HepG2 (cell line): Measurements from ENCODE around the gene RBM22. TPM values are rescaled to one million over a fixed set of nuclear protein-coding genes. Genes with fewer than 3 reads are reported as not detected.
A peak's percentile ranks its signal among the peaks of the same experiment; 100 is the strongest.

Source experiments
- ATAC-seq: fragments of 200-7000 bp; cut with Tn5 transposase; 3 replicates; pipeline ENCODE4 v1.9.1; 2020; ENCODE audit warnings: mild to moderate bottlenecking, moderate library complexity
- BruUV-seq: library from RNA; stranded (reverse); fragments of 400-500 nt; replicated peaks from 2 replicates; lab custom pipeline; 2021; lab: Mats Ljungman, UMichigan
- CTCF ChIA-PET: fragments of 300-600 bp; formaldehyde crosslinking; extraction: SDS; loops from one replicate; lab custom pipeline; 2021; ENCODE audit warnings: low total read pairs, inconsistent platforms, low intra/inter-chr PET ratio; lab: Yijun Ruan, JAX
- POLR2A ChIA-PET: fragments of 350-600 bp; sonication (Branson Sonifier 250); formaldehyde crosslinking; loops from one replicate; lab custom pipeline; 2020; ENCODE audit warnings: antibody characterized with exemption, inconsistent platforms; lab: Yijun Ruan, JAX
- DNase-seq: peaks from one replicate; pipeline ENCODE4 v3.0.0-alpha.2; 2015; ENCODE audit warnings: low spot score
- FAIRE-seq: peaks from 3 replicates; lab custom pipeline; 2011; peaks lifted over from hg19 to GRCh38; lab: Jason Lieb, UNC
- H2AFZ ChIP-seq: one replicate; pipeline ENCODE4 v1.6.1; 2011; ENCODE audit warnings: low read length, inconsistent platforms
- H3K27ac ChIP-seq: fragments of 300-600 bp; 3 replicates; pipeline ENCODE4 v1.8.0; 2011; ENCODE audit warnings: mixed run types, mild to moderate bottlenecking, mixed read lengths, low read length, inconsistent platforms; ENCODE audit not compliant: insufficient read depth; ENCODE audit errors: extremely low read length
- H3K27me3 ChIP-seq, 2 experiments: fragments of 200-600 bp in 1 of 2; 2 replicates in 1 of 2; 3 replicates in 1 of 2; pipeline versions ENCODE4 v1.6.0 to v1.8.0; 2011; ENCODE audit warnings: low read length in 2 of 2, mild to moderate bottlenecking in 2 of 2, moderate library complexity in 2 of 2, inconsistent platforms in 1 of 2; ENCODE audit not compliant: insufficient read depth in 2 of 2, control insufficient read depth in 1 of 2
- H3K36me3 ChIP-seq, 2 experiments: fragments of 200-600 bp in 1 of 2; replicated peaks in 1 of 2; 2 replicates in 1 of 2; 3 replicates in 1 of 2; pipeline versions ENCODE4 v1.5.1 to v1.8.0; 2011; ENCODE audit warnings: low read length in 2 of 2, inconsistent platforms in 1 of 2; ENCODE audit not compliant: insufficient read depth in 2 of 2, control insufficient read depth in 1 of 2
- H3K4me1 ChIP-seq: 2 replicates; pipeline ENCODE4 v1.5.1; 2012; ENCODE audit warnings: low read length, inconsistent platforms; ENCODE audit not compliant: insufficient read depth
- H3K4me2 ChIP-seq: 2 replicates; pipeline ENCODE4 v1.6.0; 2011; ENCODE audit warnings: low read depth, low read length, inconsistent platforms
- H3K4me3 ChIP-seq, 3 experiments: fragments of 200-600 bp in 1 of 3; sonication (generic), shearing (Covaris generic) in 1 of 3; replicated peaks in 1 of 3; 2 replicates each; pipeline ENCODE4 v1.5.1; 2011 to 2016; ENCODE audit warnings: low read length in 3 of 3, inconsistent platforms in 2 of 3, low read depth in 2 of 3, mild to moderate bottlenecking in 2 of 3, control low read depth in 1 of 3, mixed read lengths in 1 of 3; ENCODE audit not compliant: insufficient read depth in 1 of 3
- H3K79me2 ChIP-seq: one replicate; pipeline ENCODE4 v1.6.1; 2011; ENCODE audit warnings: low read length, inconsistent platforms; ENCODE audit not compliant: insufficient read depth
- H3K9ac ChIP-seq: 2 replicates; pipeline ENCODE4 v1.6.0; 2011; ENCODE audit warnings: mild to moderate bottlenecking, low read depth, low read length, inconsistent platforms; ENCODE audit not compliant: insufficient read depth
- H3K9me3 ChIP-seq: 2 replicates; pipeline ENCODE4 v1.5.1; 2012; ENCODE audit warnings: mild to moderate bottlenecking, low read length
- H4K20me1 ChIP-seq: 2 replicates; pipeline ENCODE4 v1.6.0; 2011; ENCODE audit warnings: inconsistent platforms, mild to moderate bottlenecking, low read length, moderate library complexity; ENCODE audit not compliant: insufficient read depth
- HNF4A ChIP-seq: sonication (generic); formaldehyde crosslinking; IDR thresholded peaks from 2 replicates; pipeline ENCODE4 v1.4.0; 2020; ENCODE audit warnings: missing genetic modification reagents
- JUN ChIP-seq: sonication (generic); formaldehyde crosslinking; IDR thresholded peaks from 2 replicates; pipeline ENCODE4 v1.4.0; 2020; ENCODE audit warnings: mild to moderate bottlenecking, missing genetic modification reagents
- JUNB ChIP-seq: sonication (generic); formaldehyde crosslinking; IDR thresholded peaks from 2 replicates; pipeline ENCODE4 v1.8.0; 2022; ENCODE audit warnings: missing genetic modification reagents, mild to moderate bottlenecking, borderline replicate concordance
- NCOA5 ChIP-seq: sonication (generic); formaldehyde crosslinking; IDR thresholded peaks from 2 replicates; pipeline ENCODE4 v1.4.0; 2020; ENCODE audit warnings: missing genetic modification reagents
- NFIC ChIP-seq: IDR thresholded peaks from 2 replicates; pipeline ENCODE4 v1.6.1; 2012; ENCODE audit warnings: mild to moderate bottlenecking, low read length, inconsistent platforms
- ZBTB20 ChIP-seq: sonication (generic); formaldehyde crosslinking; IDR thresholded peaks from 2 replicates; pipeline ENCODE4 v1.8.1; 2023; ENCODE audit warnings: missing genetic modification reagents, low read depth, mild to moderate bottlenecking, borderline replicate concordance
- ZNF274 ChIP-seq: sonication (generic); formaldehyde crosslinking; IDR thresholded peaks from 2 replicates; pipeline ENCODE4 v1.5.1; 2020; ENCODE audit warnings: mild to moderate bottlenecking, missing genetic modification reagents
- ZSCAN22 ChIP-seq: sonication (generic); formaldehyde crosslinking; IDR thresholded peaks from 2 replicates; pipeline ENCODE4 v1.4.0; 2020; ENCODE audit warnings: mild to moderate bottlenecking, missing genetic modification reagents
- WGBS: methylation state at CpG from one replicate; pipeline ENCODE4 v1.1.6; 2017; ENCODE audit warnings: low lambda C conversion rate; 5-methylcytosine and 5-hydroxymethylcytosine counted together
- in situ Hi-C: cut with HindIII; loops from 2 replicates; pipeline ENCODE4 v1.10.0; 2017; ENCODE audit warnings: low pct_unique_long_range_greater_than_20kb; ENCODE audit not compliant: extremely low pct_ligation_motif_present
- intact Hi-C: fragments of 100-400 bp; cut with micrococcal nuclease; formaldehyde crosslinking; loops from one replicate; pipeline ENCODE4 v1.10.0; 2022; ENCODE audit not compliant: unreplicated experiment
- polyA plus RNA-seq, 8 experiments: library from polyadenylated mRNA; depleted of rRNA in 3 of 8; stranded (reverse) in 7 of 8; unstranded in 1 of 8; fragments of >200 nt; fragmentation: Illumina TruSeq in 4 of 8; extraction: Trizol in 4 of 8; gene quantifications; 2 replicates each; pipeline versions ENCODE4 v1.2.1 to v1.2.3, GENCODE V29; 2011 to 2016; ENCODE audit warnings: low read depth in 4 of 8, missing spikeins in 1 of 8, mixed read lengths in 1 of 8; ENCODE audit not compliant: insufficient read depth in 1 of 8
- total RNA-seq, 5 experiments: library from RNA; depleted of rRNA; stranded (reverse); fragments of >200 nt; fragmentation: Illumina TruSeq; extraction: Trizol; gene quantifications; 2 replicates each; pipeline ENCODE4 v1.2.3, GENCODE V29; 2016; ENCODE audit warnings: low read depth in 1 of 5
- TF ChIP-seq, protein P1 (sequence below): sonication (generic); formaldehyde crosslinking; IDR thresholded peaks from 2 replicates; pipeline ENCODE4 v1.4.0; 2020; ENCODE audit warnings: mild to moderate bottlenecking, missing genetic modification reagents
- TF ChIP-seq, protein P2 (sequence below): fragments of 450-650 bp; IDR thresholded peaks from 2 replicates; pipeline ENCODE4 v1.6.1; 2017
- TF ChIP-seq, protein P3 (sequence below): IDR thresholded peaks from 2 replicates; pipeline ENCODE4 v1.6.1; 2016; ENCODE audit warnings: missing biosample characterization, missing genetic modification reagents, low read depth

RBM22 gene
- total and polyA plus RNA-seq, 2 of the 13 experiments (the other 11 are each of a cell fraction or from before 2014, with no cell fraction given): 28.3 to 35.0 TPM

DNA sequence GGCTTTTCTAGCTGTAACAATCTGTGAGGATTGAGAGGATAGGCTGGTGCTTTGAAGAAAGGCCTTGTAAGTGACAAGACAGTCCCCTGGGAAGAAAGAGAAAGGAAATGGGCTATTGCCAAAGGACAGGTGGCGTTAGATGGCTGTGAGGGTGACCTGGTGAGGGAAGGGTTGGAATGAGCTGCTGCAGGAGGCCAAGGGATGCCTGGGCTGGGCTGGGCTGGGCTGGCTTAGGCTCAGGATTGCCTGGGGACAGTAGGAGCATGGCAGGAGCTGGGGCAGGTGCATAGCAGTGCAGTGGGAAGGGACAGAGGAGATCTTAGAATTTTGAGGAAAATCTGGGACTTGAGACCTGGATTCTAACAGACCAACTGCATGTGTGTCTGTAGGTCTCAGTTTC, 49.5 kb downstream of the RBM22 start (continued):
- TF ChIP-seq, protein P1, sequence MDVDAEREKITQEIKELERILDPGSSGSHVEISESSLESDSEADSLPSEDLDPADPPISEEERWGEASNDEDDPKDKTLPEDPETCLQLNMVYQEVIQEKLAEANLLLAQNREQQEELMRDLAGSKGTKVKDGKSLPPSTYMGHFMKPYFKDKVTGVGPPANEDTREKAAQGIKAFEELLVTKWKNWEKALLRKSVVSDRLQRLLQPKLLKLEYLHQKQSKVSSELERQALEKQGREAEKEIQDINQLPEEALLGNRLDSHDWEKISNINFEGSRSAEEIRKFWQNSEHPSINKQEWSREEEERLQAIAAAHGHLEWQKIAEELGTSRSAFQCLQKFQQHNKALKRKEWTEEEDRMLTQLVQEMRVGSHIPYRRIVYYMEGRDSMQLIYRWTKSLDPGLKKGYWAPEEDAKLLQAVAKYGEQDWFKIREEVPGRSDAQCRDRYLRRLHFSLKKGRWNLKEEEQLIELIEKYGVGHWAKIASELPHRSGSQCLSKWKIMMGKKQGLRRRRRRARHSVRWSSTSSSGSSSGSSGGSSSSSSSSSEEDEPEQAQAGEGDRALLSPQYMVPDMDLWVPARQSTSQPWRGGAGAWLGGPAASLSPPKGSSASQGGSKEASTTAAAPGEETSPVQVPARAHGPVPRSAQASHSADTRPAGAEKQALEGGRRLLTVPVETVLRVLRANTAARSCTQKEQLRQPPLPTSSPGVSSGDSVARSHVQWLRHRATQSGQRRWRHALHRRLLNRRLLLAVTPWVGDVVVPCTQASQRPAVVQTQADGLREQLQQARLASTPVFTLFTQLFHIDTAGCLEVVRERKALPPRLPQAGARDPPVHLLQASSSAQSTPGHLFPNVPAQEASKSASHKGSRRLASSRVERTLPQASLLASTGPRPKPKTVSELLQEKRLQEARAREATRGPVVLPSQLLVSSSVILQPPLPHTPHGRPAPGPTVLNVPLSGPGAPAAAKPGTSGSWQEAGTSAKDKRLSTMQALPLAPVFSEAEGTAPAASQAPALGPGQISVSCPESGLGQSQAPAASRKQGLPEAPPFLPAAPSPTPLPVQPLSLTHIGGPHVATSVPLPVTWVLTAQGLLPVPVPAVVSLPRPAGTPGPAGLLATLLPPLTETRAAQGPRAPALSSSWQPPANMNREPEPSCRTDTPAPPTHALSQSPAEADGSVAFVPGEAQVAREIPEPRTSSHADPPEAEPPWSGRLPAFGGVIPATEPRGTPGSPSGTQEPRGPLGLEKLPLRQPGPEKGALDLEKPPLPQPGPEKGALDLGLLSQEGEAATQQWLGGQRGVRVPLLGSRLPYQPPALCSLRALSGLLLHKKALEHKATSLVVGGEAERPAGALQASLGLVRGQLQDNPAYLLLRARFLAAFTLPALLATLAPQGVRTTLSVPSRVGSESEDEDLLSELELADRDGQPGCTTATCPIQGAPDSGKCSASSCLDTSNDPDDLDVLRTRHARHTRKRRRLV: no peak

DNA sequence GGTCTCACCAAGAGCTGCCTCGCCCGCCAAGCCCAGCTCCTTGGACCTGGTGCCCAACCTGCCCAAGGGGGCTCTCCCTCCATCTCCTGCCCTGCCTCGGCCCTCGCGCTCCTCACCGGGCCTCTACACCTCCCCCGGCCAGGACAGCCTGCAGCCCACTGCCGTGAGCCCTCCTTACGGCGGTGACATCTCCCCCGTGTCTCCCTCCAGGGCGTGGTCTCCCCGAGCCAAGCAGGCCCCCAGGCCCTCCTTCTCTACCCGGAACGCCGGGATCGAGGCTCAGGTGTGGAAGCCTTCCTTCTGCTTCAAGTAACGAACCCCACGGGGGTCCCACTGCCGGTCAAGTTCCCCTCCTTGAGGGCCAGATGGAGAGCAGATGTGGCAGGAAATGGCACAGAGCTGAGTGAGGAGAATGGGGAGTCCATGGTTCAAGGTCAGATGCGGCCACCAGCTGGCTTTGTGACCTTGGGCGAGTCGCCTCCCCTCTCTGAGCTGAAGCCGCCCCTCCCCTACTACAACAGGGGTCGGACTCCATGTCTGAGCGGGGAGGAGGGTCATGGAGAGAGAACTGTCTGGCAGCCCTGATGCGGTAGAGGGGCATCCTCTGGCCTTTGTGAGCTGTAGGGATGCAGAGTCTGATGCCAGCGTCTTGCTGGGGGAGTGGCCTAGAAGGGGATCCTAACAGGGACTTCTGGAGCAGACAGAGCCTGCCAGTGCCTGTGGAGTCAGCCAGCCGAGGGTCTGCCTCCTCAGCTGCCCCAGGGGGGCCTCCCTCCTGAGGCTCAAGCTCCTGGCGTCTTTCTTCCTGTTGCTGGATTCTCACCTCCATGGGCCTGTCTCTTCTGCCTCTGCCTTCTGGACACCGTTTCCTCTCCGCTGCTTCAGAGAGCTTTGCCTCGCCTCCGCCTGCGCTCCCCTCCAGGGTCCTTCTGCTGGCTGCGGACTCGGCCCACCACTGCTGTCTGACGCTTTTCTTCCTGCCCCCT, 50.5 kb downstream of the RBM22 start:
- Histone ChIP-seq H4K20me1 (no peaks in the 10 kb centered on the region), H3K9ac (no peak overlapping the region), H3K36me3 (no peaks in the 10 kb centered on the region), H3K27me3 (0 out of 5 replicates have a peak, but pooled peaks cover 0 to under 1% of the 10 kb centered on the region in 2 experiments), H2AFZ (no peak overlapping the region), H3K4me3 (no peak overlapping the region), H3K79me2 (no peaks in the 10 kb centered on the region), H3K9me3 (no peaks in the 10 kb centered on the region), H3K27ac (no peak overlapping the region), H3K4me2 (no peak overlapping the region), H3K4me1 (peaks cover 12% of the 10 kb centered on the region)
- ATAC-seq (peak; percentile 27; the same call in 1 of the 3 replicates), FAIRE-seq (no peak), DNase-seq (no peak)
- no TSS peak for BruUV-seq
- ChIA-PET POLR2A (no interaction called here), CTCF (no interaction called here)
- 69% methylated on average over 27 of the region's 38 CpGs for WGBS
- in situ Hi-C loops: loop anchor here (25.0 kb wide), 1 partner anchor 188 kb away; no protein-coding TSS in a partner anchor
- intact Hi-C loops: no loop called here
- TF ChIP-seq ZBTB20 (CRISPR knock-in tag) (no peak), ZNF274 (CRISPR knock-in tag) (no peak), ZSCAN22 (no peak), HNF4A (peak; percentile 51), NFIC (no peak), JUN (CRISPR knock-in tag) (no peak), NCOA5 (no peak), JUNB (no peak)
- TF ChIP-seq, protein P2, sequence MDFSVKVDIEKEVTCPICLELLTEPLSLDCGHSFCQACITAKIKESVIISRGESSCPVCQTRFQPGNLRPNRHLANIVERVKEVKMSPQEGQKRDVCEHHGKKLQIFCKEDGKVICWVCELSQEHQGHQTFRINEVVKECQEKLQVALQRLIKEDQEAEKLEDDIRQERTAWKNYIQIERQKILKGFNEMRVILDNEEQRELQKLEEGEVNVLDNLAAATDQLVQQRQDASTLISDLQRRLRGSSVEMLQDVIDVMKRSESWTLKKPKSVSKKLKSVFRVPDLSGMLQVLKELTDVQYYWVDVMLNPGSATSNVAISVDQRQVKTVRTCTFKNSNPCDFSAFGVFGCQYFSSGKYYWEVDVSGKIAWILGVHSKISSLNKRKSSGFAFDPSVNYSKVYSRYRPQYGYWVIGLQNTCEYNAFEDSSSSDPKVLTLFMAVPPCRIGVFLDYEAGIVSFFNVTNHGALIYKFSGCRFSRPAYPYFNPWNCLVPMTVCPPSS: no peak
- TF ChIP-seq, protein P3, sequence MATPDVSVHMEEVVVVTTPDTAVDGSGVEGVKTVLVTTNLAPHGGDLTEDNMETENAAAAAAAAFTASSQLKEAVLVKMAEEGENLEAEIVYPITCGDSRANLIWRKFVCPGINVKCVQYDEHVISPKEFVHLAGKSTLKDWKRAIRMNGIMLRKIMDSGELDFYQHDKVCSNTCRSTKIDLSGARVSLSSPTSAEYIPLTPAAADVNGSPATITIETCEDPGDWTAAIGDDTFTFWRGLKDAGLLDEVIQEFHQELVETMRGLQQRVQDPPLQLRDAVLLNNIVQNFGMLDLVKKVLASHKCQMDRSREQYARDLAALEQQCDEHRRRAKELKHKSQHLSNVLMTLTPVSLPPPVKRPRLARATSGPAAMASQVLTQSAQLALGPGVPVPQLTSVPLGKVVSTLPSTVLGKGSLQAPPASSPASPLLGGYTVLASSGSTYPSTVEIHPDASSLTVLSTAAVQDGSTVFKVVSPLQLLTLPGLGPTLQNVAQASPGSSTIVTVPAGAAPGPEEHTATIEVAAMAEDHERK (CRISPR knock-in tag): no peak
